HG03378 (cell line): ENCODE measurements around the gene SHTN1.

ENCODE experiments used
- ATAC-seq: cut with Tn5 transposase; IDR thresholded peaks from one replicate; pipeline ENCODE4 v1.9.1; 2021; ENCODE audit warnings: mild to moderate bottlenecking, moderate library complexity; ENCODE audit not compliant: unreplicated experiment

Gene SHTN1

DNA sequence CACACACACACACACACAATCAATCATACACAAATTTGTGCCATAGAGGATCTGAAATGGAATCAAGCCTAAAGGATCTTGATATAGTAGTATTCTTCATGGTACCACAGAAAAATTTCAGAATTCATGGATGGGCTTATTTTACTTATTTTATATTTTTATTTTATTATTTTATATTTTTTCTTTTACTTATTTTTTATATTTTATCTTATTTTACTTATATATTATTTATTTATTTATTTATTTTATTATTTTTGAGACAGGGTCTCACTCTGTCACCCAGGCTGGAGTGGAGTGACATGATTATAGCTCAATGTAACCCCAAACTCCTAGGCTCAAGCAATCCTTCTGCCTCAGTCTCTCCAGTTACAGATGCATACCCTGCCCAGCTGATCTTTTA lies 16.7 kb downstream of the SHTN1 start:
- no peak for ATAC-seq

GRCh38 chr10:116985611-116986010 lies 19.4 kb downstream of the SHTN1 start:
- no peak for ATAC-seq

GRCh38 chr10:116984202-116984990 lies 20.6 kb downstream of the SHTN1 start:
- ATAC-seq: no peak

- ATAC-seq: no peak
These were observed 24.9 kb downstream of the SHTN1 start for GRCh38 chr10:116980041-116980440.

- ATAC-seq: no peak
These were observed 26.1 kb downstream of the SHTN1 start for GRCh38 chr10:116978901-116979300.

GRCh38 chr10:116974456-116975005 lies 30.5 kb downstream of the SHTN1 start:
- no peak for ATAC-seq

- no peak for ATAC-seq
These were observed 31.0 kb downstream of the SHTN1 start for GRCh38 chr10:116973946-116974455.

- ATAC-seq: no peak
These were observed 31.5 kb downstream of the SHTN1 start for GRCh38 chr10:116973371-116973905.

- ATAC-seq: no peak
These were observed 32.9 kb downstream of the SHTN1 start for GRCh38 chr10:116972131-116972530.

GRCh38 chr10:116970050-116970449 lies 34.9 kb downstream of the SHTN1 start:
- ATAC-seq: no peak

GRCh38 chr10:116968331-116968730 lies 36.7 kb downstream of the SHTN1 start:
- no peak for ATAC-seq

DNA sequence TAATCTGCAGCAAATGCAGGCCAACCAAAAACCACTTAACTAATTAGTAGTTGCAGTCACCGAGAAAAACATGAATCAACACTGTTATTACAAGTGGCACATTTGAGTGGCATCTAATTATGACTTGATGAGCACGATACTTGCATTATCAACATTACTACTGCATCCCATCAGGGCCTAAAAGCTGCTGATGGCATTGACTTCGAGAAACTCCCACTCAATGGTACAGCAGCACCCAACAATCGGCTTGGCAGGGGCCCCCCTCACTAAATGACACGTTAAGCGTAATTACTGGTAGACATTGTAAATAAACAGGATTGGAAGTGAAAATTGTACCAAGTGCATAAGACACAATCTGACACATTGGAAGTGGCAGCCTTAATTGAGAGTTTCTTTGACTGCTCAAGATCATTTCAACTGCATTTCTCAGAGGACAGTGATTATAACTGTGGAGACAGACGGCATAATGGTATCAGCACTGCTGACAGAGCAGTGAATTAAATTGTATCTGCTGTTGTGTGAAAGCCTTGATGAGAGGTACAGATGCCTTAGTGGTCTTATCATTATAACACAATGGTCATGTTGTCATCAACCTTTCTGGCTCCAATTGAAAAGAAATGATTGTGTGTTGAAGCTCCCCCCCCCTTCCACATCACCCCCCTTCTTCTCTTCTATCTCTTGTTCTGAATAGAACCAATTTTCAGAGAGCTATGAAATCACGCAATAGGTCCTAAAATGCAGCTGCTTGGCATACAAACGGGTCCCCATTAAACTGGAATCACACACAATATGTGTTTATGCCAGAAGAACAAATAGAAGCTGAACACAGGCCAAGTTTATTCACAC lies 43.4 kb downstream of the SHTN1 start:
- no peak for ATAC-seq

DNA sequence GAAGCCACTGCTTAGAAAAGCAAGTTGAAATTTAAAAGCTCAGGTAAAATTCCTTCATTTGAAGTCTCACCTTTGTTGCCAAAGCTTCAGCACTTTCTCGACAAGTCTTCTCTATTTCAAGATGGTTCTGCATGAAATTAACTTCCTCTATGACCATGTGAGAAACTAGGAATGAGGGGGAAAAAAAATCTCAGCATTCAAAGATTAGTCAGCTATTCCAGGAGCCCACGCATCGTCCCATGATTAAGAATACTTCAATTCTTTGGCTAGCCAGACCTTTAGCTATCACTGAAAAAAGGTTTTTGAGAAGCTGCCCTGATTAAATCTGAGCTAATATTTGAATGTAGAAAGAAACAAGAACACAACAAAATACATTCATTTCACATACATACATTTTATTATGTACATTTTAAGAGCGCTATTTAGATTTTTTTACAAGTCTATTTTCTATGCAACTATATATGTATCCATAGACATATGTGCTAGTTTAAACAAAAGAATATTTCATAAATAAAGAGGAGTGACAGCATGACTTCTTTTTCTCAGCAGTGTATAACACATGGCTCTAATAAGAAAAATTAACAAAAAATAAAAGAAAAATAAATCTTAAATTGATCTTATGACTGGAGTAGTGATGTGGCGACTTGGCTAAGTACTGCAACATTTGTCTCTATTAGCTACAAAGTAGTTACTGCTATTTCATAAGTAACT lies 44.8 kb downstream of the SHTN1 start:
- no peak for ATAC-seq

DNA sequence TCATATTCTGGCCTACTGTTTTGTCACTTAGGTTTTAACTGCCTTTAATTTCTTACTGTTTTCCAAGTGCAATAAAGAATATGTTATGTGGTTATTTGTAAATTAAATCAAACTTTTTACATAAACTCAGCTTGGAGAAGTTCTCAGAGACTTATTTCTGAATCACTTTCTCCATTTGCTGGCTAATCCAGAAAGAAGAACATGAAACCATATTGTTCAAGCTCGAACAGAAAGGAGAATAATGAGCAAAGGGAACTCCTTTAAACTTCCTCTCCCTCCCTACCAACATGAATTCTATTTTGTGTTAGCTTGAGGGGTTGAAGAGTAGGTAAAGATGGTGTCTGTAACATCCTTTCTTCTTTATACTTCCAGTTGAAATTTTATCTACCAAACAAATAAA lies 52.3 kb downstream of the SHTN1 start:
- no peak for ATAC-seq

- ATAC-seq: no peak
These were observed 56.5 kb downstream of the SHTN1 start for GRCh38 chr10:116948530-116948870.

GRCh38 chr10:116947841-116948529 lies 57.0 kb downstream of the SHTN1 start:
- no peak for ATAC-seq

- no peak for ATAC-seq
These were observed 60.1 kb downstream of the SHTN1 start for GRCh38 chr10:116944911-116945310.

- ATAC-seq: no peak
These were observed 73.2 kb downstream of the SHTN1 start for GRCh38 chr10:116931806-116932205.

DNA sequence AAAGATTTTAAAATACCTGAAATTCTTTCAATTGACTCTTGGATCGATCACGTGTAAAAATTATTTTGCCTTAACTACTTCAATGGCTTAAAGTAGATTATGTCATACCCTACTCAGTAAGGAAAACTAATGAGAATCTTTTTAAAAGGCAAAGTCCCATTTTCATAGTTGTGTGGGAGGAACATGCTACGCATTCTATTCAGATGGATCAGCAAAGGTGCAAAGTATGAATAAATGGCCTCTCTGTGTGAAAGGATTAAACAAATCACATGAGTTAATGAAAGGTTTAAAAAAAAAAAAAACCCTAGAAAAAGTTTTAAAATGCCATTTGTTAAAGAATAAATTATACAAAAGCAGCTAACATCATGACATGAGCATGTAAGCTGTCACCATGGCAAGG lies 78.6 kb downstream of the SHTN1 start:
- no peak for ATAC-seq

DNA sequence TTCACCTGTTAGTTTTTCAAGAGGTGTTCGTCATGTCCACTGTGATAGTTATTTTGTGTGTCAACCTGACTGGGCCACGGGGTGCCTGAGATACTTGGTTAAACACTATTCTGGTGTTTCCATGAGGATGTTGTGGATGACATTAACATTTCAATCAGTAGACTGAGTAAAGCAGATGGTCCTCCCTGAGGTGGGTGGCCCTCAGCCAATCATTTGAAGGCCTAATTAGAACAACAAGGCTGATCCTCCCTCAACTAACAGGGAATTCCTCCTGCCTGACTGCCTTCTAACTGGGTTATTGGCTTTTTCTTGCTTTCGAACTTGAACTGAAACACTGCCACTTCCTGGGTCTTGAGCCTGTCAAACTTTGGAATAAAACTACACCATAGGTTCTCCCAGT lies 79.9 kb downstream of the SHTN1 start:
- ATAC-seq: no peak
